Activated naive CD4-positive, alpha-beta T cell treated with anti-CD3 and anti-CD28 coated beads, Interleukin-2, amount 50 U/mL, for 16 hours (primary cell): ENCODE results near the gene RPL15.
"Not testable (repeated sequence)": the region's sequence is repeated elsewhere in the genome, so short reads cannot be mapped to it uniquely, and the experiment has no call there.

ENCODE experiments used
- DNase-seq: peaks from one replicate; pipeline ENCODE4 v3.0.0-alpha.2; 2020

The RPL15 gene

DNA sequence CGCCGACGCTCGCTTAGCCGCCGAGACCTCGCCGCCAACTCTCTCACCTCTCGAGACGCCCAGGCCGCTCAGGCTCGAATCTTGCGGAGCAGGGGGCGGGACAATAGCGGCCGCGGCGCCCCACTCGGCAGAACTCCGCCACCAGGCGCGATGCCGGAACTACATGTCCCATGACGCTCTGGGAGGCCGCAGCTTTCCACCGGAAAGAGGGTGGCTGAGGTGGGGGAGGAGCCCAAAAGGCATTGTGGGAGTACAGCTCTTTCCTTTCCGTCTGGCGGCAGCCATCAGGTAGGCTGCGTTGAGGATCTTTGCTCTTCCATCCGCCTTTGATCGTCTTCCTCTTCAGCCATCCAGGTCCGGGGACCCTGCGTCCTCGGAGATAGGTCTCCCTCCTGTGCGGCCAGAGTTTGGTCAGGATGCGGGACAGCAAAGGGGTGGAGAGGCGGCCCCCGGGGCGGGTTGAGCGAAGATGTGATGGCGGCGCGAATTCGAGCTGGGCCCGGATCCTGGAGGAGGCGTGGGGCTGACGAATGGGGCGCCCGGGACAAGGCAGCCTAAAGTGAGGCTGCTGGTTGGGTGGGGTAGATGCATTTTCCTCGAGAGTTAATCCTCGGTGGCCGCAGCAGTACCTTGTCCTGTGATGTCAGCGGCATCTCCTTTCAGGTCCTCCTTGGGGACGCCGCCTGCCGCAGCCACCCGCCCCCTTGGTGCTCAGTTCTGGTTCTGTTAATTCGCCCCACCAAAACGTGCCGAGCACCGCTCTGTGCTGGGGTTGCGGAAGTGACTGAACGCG is at the start of gene RPL15, which contains the start of gene NKIRAS1:
Gene RPL15, plus strand, starts transcription at position 247 of the 793 bp plus-strand sequence. CDS start 728 bp downstream, outside the sequence.
Gene NKIRAS1, minus strand, starts transcription at position 105 of the 793 bp plus-strand sequence. CDS start 6,086 bp downstream, outside the sequence.
- DNase-seq, result peak; percentile 97

GRCh38 chr3:23867400-23867799 is 49.5 kb upstream of the RPL15 start:
- DNase-seq, result no peak

DNA sequence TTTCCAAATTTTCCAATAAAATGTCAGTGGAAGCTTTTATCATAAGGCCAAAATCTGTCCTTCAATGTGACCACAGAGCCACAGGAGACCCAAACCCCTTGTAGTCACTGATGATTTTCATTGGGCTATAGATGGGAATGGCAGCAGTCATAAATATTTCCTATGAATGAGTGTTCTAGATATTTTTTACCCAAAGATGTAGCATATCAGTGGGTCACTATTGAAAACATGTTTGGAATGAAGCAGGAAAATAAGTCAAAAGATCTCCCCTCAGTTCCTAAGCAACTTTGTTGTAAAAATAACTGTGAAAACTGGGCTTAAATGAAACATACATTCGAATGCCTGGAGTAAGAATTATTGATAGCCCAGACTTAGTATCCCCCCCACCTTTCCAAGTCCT is 49.1 kb upstream of the RPL15 start:
- DNase-seq, result no peak

DNA sequence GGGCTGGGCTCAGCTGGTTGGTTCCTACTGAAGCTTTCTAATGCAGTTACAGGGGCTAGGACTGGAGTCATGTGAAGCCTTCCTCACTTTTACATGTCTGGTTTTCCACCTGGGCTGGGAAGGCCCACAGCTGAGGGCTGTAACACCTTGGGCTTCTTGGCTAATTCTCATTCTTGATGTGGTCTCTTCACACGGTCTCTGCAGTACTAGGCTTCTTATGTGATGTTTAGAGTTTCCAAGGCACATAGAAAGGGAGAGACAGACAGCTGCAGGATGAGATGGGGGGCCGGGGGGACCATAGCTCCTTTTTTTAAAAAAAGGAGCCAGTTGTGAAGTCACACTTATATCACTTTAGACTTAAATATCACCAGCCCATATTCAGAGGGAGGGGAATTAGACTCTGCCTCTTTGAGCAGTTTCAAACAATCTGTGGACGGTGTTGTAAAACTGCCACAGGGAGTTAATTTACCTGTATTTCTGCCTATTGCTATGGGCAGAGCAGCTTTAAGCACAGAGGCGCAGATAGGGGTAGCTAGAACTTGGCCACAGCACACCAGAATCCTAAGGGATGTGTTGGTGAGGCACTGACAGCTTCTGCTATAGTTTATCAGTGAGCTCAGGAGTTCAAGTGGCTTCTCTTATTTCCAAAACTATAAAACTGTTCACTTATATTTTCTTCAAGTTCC is 46.8 kb upstream of the RPL15 start:
- no peak for DNase-seq

DNA sequence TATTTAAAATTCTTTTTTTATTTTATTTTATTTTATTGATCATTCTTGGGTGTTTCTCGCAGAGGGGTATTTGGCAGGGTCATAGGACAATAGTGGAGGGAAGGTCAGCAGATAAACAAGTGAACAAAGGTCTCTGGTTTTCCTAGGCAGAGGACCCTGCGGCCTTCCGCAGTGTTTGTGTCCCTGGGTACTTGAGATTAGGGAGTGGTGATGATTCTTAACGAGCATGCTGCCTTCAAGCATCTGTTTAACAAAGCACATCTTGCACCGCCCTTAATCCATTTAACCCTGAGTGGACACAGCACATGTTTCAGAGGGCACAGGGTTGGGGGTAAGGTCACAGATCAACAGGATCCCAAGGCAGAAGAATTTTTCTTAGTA is 46.3 kb upstream of the RPL15 start:
- not testable (repeated sequence) for DNase-seq

DNA sequence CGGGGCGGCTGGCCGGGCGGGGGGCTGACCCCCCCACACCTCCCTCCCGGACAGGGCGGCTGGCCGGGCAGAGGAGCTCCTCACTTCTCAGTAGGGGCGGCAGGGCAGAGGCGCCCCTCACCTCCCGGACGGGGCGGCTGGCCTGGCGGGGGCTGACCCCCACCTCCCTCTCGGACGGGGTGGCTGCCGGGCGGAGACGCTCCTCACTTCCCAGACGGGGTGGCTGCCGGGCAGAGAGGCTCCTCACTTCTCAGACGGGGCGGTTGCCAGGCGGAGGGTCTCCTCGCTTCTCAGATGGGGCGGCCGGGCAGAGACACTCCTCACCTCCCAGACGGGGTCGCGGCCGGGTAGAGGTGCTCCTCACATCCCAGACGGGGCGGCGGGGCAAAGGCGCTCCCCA is 45.6 kb upstream of the RPL15 start:
- DNase-seq, result not testable (repeated sequence)

- no peak for DNase-seq
These were observed 44.6 kb upstream of the RPL15 start for GRCh38 chr3:23872330-23872729.

GRCh38 chr3:23873941-23874340 is 43.0 kb upstream of the RPL15 start:
- no peak for DNase-seq

DNA sequence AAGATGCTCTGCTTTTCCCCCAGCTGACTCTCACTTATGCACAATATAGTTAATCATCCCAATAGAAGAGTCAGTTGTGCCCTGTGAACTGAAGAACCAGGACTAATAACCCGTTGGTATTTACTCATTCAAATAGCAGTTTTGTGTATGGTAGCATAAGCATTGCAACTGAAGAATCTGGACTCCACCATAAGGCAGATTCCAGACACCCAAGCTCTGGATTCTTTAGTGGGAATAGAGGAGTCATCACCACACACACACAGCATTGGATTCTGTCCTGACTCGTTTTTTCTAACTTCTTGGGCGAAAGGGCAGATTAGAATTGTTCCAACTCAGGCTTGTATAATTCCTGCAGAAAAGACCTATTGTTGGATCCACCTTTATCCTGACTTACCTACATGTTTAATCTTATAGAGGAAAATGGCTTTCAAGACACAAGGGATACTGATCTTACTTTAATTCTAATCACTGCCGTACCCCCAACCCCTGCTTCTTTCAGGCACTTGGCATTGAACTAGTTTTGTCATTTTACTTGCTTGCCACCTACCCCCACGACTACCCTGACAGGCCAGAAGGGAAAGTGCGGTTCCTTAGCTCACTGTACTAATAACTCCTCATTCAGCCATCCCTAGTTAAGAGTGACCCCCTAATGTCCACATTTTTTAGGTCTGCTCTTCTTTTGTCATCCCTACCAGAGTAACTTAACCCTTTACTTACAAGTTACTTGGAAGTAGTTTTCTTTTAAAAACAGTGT is 42.4 kb upstream of the RPL15 start:
- no peak for DNase-seq

DNA sequence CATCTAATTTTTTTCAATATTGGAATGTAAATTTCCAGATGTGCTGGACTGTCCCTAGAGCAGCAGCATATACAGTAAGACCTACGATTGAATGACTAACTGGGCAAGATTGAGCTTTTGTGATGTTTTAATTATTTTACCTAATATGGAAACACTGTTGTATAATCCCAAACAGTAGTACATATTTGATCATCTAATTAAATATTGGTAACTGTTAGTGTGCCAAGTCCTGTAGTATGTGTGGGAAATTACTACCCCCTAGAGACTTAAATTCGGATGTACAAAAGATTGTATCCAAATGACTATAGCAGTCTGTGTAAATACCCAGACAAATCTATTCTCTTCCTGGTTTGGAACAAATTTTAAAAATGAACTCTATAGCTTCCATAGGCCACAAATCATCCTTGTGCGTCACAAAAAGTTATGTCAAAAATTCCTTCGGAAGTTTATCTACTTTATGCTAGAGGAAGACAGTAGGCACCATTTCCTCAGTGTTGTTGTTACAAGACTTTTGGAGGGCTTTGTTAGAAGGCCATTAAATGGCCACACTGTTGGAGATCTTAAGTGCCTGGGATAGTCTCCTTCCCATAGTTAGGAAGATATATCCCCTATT is 41.7 kb upstream of the RPL15 start:
- DNase-seq, result no peak

- no peak for DNase-seq
These were observed 40.0 kb upstream of the RPL15 start for GRCh38 chr3:23876923-23877322.

GRCh38 chr3:23877329-23877980 is 39.5 kb upstream of the RPL15 start:
- DNase-seq, result no peak

DNA sequence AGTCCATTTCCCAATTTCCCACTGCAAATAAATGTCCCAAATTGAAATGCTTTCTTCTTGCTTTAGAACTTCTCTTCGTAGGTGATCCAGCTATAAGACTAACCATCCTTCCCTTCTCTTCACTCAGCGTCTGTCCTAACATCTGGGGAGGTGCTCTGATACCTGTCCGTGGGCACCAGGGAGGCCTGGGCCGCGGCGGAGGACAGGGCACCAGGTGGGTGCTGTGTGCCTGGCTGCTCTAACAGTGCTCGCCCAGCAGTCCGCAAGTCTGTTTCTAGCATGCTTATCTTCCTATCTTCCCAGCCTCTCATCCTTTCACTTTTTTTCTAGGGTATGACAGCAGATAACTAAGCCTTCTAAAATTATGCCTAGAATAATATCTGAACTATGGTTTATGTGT is 37.4 kb upstream of the RPL15 start:
- no peak for DNase-seq

- DNase-seq, result no peak
These were observed 36.1 kb upstream of the RPL15 start for GRCh38 chr3:23880703-23881339.

- not testable (repeated sequence) for DNase-seq
These were observed 34.9 kb upstream of the RPL15 start for GRCh38 chr3:23881993-23882392.

GRCh38 chr3:23882487-23882918 is 34.4 kb upstream of the RPL15 start:
- no peak for DNase-seq

GRCh38 chr3:23884481-23884880 is 32.5 kb upstream of the RPL15 start:
- no peak for DNase-seq

- no peak for DNase-seq
These were observed 31.7 kb upstream of the RPL15 start for GRCh38 chr3:23885210-23885609.

DNA sequence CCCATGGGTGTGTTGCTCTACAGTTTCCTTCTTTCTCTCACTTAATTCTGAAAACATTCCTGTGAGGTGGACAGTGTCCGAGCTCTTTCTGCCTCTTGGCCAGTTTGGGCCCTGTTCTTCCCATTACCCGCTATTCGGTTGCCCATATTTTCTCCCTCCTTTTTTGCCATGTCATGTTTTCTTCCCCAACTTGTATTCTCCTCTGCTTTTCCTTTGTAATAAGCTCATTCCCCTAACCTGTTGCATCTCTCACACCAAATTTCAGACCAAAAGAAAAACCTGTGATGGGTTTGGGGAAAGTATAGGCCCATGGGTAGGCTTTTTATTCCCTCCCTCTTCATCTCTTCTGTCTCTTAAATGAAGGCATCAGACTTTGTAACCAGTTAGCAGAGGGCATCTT is 30.6 kb upstream of the RPL15 start:
- DNase-seq, result no peak

DNA sequence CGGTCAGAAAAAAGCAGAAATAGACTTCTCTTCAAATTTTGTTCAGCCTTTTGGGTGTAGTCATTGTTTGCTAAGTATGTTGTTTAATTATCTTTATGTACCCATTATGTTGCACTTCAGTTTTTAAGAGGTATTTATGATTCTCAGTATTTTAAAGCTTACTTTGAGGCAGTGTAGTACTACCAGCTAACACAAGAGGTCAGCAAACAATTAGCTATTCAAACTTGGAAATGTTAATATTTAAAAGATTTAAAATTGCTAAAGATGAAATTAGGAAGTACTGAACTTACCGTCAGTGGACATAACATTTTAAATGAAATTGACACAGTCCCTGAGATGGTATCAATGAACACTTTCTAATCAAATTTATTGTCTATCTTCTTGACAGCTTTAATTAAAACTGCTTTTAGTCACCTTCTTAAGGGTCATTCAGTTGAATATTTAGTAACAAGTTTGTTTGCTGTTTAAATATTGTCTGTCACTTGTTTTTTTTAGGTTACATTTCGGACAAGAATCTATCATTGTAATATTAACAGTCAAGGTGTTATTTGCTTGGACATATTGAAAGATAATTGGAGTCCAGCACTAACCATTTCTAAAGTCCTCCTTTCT is 28.2 kb upstream of the RPL15 start:
- no peak for DNase-seq

DNA sequence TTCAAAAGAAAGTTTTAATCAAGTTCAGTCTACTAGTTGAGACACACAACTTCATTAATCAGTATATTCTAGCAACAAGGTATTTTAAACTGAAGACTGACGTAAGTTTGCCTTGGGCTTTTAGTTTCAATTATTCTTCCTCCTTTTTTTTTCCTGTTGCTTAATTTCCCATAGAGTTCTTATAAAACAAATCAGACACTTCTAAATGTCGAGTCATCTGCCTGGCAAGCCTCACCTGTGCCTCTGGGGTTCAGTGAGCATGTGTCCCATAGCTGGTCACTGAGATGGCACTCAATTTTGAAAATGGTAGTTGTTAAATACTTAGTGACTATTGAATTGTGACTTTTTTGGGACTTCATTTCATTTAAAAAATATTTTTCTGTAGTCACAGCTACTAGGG is 27.5 kb upstream of the RPL15 start:
- no peak for DNase-seq

GRCh38 chr3:23889950-23890349 is 27.0 kb upstream of the RPL15 start:
- DNase-seq, result no peak
